Stimulated activated CD4-positive, alpha-beta T cell treated with anti-CD3 and anti-CD28 coated beads, Interleukin-4, amount 100 ng/mL, for 48 hours (primary cell): ENCODE measurements around the gene DNAJC7.

Experiments
- DNase-seq, 2 donors: peaks; one replicate each; pipeline ENCODE4 v3.0.0-alpha.2; 2020; ENCODE audit warnings: low read depth in 2 of 2

DNAJC7 gene

DNA sequence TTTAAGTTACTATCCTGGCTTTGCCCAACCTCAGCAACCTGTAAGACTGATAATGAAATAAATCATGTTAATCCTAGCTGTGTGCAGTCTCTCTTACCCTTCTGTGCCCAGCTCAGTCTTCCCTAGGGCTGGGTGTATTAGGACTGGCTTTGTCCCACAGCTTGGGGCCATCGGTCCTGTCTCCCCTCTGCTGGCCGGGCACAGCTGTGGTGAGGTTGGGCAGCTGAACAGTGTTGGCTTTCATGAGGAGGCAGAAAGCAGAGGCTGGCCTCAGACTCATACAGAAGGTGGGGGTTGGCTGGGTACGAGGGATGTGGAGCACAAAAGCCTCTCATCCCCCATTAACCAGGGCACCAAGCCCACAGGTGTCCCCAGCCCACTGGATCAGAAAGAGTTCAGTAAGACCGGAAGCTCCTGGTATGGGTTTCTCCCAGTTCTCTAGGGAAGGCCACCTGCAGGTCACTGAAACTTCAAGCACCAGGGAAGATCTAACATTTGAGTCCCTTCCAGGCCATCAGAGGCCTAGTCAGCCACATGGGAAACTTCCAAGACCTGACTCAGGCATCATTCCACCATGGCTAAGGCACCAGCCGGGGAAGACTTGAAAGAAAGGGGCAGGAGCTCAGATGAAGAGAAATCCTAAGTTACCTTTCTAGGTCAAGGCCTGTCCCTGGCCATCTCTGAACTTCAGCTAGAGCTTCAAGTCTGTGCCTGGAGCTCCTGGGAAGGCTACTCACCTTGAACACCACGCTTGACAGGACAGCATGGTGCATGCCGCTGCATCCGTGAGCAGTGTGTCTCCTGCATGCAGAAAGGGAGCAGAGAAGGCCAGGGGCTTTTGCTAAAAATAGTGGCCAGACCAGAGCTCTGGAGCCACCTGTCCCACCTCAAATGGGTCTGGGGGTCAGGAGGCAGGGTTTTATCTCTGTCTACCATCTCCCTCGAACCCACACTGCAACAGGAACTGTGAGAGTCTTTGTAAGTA lies 41.8 kb downstream of the DNAJC7 start:
- DNase-seq: no peak

DNA sequence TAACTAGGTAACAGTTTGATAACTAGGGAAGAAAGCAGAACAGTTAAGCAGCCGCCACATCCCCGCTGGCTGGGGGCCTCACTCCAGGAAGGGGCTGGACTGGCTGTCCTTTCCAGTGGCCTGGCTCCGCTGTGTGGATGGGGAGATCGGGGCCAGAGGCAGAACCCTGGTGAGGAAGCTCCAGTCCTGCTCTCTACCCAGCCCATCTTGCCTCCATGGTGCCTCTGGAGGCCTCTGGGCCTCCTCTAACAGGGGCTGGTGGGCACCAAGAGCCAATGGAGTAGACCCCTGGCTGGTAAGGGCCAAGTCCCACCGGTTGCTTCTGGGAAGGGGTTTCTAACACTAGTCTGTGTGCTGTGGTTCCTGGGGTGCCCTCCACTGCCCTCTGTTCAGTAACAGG lies 42.6 kb downstream of the DNAJC7 start:
- no peak for DNase-seq

DNA sequence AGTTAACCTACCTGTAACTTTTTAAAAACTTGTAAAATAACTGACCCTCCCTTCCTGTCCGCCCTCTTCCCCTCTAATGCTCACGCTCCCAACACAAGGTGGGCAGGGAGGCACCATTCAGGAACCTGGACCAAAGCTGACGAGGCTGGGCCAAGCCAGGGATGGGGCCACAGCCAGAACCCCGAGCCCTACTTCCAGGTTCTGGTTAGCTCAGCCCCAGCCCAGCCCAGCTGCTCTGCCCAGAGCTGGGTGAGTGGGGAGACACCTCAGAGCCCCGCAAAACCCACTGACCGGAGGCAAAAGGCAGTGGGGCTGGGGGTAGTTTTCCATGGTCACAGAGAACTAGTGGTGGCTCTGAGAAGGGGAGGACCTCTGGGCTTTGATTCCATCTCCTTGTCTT lies 43.2 kb downstream of the DNAJC7 start:
- DNase-seq: no peak

DNA sequence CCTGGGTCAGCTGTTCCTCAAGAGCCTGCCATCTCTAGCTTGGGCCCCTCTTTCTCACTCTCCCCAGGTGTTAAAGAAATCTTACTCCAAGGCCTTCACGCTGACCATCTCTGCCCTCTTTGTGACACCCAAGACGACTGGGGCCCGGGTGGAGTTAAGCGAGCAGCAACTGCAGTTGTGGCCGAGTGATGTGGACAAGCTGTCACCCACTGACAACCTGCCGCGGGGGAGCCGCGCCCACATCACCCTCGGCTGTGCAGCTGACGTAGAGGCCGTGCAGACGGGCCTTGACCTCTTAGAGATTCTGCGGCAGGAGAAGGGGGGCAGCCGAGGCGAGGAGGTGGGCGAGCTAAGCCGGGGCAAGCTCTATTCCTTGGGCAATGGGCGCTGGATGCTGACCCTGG lies 43.8 kb downstream of the DNAJC7 start:
- no peak for DNase-seq

DNA sequence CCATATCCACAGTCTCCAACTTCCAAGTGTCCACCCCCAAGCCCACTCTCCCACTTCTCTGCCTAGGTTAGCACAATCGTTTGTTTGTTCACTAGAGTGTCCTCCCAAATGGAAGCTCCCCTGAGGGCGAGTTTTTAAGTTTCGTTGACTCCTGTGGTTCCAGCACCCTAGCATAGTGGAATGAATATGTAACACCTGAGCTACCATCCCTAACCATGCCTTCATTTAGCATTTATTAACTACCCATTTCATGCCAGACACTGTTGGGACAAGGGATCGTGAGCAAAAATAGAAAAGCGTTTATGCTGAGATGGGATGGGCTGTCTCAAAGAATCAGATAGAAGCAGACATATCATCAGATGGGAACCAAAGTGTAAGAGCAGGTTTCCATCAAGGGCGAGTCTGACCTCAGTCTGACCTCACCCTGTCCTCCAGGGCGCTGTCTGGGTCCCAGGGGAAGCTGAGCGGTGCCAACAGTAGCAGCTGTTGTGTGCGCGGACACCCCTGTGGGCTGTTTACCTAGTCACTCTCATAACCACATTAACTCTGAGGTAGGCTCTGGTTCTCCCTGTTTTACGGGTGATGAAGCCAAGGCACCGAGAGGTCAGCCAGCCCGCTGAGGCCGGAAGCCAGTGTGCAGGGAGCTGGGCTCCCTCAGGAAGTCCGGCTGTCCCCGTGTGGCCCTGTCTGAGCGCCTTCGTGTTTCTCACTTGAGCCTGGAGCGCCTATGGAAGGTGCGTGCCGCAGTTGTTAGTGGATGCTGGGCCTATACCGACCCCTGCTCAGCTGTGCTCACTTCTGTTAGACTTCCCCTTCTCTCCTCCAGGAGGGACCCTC lies 44.5 kb downstream of the DNAJC7 start:
- DNase-seq: no peak

DNA sequence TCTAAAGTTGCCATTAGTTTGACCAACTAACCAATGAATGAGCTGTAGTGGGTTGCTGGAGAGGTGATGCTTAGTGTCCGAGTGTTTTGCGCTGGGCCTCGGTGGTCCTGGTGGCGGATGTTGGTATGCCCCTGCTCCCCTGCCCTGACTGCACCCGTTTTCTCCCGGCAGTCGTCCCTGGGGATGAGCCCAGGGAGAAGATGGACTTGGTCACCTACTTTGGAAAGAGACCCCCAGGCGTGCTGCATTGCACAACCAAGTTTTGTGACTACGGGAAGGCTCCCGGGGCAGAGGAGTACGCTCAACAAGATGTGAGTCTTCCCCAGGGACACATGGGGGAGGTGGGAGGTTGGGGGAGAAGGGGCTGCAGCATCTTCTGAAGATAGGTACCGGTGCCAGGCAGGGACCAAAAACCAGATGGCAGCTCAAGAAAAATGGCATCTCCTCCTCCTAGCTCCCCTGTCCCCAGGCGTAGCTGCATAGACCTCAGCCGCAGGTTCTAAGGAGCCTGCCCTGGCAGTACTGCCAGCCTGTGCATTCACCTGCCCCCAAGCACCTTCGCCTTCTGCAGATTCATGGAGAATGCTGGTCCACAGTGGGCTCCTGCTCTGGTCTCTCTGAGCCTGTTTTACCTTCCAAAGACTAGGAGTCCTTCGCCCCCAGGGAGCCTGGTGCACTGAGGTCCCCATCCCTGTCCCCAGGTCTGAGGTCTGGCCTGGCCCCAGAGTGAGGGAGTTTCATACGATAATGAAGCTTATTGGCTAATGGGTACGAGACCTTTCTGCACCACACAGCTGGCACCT lies 45.3 kb downstream of the DNAJC7 start:
- no peak for DNase-seq

DNA sequence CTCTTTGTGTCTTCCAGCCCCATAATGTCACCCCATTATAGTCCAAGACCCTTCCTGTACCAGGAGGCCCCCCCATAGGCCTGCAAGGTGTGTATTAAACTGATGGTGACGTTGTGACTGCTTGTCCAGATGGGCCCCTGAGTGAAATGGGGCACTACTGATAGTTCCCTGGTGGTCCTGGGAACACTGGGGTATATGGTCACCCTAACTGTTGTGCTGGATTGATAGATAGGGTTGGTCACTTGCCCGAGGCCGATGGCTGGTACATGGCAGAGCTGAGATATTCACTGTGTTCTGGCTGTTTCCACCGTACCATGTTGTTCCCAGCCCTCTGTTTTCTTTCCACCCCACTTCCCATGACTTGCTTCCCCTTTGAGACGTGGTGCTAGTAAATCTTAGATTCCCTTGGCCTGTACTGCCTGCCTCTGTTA lies 46.3 kb downstream of the DNAJC7 start:
- DNase-seq: no peak

DNA sequence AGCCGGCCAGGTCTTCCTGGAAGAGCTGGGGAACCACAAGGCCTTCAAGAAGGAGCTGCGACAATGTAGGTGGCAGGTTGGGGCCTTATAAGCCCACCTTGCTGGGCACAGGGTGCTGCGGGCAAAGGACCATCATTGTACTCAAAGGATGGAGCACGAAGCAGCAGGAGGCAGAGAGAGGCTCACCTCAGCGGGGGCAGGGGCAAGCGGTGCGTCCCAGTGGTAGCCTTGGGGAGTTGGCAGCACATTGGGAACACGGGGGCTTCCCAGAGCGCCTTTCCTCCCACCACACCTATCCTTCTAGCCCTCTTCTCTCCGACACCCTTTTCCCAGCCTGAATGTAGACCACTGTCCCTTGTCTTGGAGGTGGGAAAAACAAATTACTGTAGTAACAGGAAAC lies 48.6 kb downstream of the DNAJC7 start:
- DNase-seq: no peak

DNA sequence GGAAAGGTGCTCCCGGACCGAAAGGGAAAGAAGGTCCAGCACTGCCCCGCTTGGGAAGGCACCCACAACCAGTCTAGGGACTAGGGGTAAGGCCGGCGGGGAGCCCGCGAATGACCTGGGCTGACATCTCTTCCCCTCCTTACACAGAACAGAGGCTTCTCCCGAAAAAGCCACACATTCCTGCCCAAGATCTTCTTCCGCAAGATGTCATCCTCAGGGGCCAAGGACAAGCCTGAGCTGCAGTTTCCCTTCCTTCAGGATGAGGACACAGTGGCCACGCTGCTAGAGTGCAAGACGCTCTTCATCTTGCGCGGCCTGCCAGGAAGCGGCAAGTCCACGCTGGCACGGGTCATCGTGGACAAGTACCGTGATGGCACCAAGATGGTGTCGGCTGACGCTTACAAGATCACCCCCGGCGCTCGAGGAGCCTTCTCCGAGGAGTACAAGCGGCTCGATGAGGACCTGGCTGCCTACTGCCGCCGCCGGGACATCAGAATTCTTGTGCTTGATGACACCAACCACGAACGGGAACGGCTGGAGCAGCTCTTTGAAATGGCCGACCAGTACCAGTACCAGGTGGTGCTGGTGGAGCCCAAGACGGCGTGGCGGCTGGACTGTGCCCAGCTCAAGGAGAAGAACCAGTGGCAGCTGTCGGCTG lies 49.2 kb downstream of the DNAJC7 start:
- DNase-seq: no peak

DNA sequence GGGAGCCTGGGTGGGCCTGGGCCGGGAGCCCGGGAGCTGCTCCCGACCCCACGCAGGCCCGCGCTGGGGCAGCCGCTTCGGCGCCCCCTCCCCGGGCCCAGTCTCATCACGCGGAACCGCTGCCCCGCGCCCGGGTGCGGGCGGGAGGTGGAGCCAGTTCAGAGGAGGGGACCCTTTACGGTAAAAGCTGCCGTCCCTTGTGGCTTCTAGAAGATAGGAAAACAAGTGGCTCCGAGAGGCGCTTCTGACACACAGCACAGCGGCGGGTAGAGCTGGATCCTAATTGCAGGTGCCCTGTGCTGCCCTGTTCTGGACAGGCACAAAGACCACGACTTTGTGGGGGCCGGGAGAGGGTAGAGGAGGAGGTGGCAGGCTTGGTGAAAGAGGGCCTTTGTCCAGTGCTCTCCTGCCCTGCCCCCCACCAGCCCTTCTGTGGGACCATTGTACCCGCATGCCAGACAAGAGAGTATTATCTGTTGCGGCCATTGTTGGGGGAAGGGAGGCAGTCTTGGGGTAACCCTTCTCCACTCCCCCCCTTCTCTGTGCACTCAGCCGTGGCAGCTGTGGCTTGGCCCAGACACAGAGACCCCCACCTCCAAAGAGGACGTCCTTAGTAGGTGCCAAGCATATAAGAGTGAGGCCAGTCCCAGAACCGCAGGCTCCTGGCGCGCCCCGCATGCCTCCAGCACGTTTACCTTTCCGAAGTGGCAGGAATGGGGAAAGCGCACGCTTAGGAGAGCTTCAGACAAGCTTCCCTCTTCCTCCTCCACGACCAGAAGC lies 49.9 kb downstream of the DNAJC7 start:
- peak; percentile 28 to 36 for DNase-seq

DNA sequence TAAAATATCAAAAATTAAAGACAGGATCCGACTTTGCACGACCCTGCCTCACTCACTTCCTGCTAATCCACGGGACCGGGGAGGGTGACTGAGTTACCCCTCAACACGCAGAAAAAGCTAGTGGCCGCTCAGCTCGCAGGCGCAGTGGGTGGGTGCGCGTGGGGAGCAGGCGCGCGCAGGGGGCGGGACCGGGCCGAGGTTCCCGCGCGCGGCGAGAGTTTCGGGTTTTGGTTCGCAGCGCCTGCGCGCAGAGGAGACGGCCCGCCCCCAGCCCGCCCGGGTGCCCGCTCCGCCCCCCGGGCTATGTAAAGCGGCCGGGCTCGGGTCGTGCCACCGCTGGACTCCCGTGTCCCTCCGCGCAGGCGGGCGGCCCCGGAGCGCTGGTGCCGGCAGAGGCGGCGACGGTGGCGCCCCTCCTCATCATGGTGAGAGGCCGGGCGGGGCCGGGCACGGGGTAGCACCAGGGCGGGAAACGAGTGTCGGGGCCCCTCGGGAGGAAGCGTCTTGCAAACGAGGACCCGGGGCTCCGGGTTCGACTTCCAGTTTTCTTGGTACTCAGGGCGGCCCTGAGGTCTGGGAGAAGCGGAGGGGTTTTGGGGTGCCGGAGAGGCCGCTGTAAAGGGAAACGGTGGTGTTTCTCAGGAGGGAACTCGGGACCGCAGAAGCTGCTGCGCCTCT lies 50.6 kb downstream of the DNAJC7 start, which contains the start of gene CNP:
CNP (plus strand) TSS at position 333 of the 678 bp plus-strand sequence; CDS start at position 423, 90 bp downstream.
- peak; percentile 87 to 91 for DNase-seq

DNA sequence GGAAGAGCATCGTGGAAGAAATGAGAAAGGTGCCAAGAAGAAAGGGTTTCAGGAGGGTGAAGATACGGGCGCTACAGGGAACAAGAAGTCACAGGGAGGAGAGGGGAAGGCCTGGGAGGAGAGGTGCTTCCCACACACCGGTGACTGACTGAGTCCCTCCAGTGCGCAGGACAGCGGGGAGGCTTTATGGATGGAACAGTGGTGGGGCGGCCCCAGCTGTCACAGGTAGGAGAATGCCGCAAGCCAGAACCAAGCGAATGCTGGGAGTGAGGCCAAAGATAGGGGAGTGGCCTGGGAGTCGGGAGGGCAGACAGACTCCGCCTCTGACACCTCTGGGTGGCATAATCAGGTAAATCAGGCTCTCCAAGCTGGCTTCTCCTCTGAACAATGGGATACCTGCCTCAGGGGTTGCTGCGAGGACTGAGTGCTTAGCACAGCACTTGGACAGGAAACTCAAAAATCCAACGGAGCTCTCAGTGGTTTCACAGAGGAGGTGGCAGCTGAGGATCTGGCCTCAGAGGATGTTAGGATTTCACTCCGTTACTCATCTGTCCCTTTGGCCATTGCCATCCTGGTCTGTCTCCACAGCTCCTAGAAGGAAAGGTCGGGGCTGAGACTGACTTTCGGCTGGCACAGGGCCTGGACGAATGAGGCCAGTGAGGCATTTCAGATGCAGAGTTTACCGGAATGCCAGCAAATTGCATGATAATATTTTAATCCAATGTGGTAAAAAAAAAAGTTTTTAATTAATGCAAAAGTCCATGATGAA lies 51.4 kb downstream of the DNAJC7 start:
- peak; percentile 56 to 65 for DNase-seq

DNA sequence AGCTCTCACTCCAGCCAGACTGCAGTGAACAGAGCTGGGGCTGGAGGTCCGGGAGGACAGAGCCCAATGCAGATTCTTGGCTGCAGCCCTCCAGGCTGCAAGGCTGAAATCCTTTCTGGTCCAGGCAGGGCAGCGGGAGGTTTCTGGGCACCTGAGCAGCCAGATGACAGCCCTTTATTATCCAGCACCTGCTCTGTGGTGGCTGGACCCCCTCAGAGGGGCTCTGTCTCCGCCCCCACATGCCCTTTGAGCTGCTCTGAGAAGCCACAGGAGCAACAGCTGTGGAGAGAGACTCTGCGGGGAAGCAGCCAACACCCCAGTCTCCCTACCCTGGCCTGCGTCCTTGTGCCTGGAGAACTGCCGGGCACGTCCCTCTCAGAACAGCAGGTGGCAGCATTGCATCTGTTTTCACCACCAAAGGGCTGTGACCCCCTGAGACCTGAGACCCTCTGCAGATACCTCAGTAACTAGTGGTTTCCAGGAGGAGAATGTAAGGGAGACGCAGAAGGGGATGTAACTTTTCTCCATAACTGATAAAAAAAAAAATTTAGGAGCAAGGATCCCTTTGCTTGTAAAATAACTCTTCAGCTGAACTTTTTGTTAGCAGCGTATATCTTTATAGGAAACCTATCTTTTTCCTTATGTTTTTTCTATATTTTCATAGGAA lies 54.3 kb downstream of the DNAJC7 start:
- DNase-seq: peak; percentile 60 to 71

DNA sequence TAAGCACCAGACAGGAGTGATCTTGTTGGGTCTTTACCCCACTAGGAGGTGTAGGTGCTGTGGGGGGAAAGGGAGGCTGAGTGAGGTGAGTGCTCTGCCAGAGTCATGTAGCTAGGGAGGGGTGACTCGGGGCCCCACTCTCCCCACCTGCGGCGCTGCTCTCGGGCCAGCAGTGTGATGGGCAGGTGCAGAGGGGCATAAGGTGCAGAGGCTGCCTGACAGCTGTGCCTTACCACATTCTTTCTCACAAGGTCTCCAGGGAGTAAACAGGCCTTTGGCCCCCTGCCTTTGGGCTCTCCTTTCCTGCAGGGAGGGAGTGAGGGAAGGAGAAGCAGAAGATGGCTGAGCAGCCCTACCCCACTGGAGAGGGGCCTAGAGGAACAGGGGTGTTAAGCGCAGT lies 55.1 kb downstream of the DNAJC7 start:
- DNase-seq: no peak

DNA sequence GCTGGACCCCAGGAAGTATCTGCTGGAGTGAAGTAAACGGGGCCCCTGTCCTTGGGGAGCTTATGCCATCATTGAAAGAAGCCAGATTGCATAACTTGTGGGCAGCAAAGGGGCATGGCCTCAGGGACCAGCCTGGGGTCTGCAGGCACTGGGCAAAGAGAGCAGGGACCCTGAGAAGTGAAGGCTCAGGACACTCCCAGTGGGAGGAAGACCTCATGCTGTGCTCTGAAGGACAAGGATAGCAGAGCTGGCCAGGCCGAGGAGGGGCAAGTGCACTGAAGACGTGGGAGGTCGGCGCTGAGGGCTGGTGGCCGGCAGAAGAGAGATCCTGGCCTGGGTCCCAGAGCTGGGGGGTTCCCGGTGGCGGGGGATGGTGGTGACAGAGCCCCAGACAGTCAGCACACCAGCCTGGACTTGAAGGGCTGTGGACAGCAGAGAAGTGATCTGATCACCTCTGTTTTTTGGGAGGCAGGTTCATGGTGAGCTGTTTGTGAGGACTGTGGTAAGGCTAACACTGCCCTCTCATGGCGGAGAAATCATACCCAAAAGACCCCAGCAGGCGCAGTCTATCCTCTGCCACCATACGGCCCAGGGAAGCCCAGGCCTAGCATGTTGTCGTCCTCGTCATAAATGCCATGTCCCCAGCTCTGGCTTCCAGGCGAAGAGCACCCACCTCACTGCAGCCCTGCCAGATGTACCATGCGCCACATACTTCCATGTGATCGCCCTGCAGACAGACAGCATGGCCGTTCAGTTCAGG lies 57.7 kb downstream of the DNAJC7 start:
- DNase-seq: no peak

DNA sequence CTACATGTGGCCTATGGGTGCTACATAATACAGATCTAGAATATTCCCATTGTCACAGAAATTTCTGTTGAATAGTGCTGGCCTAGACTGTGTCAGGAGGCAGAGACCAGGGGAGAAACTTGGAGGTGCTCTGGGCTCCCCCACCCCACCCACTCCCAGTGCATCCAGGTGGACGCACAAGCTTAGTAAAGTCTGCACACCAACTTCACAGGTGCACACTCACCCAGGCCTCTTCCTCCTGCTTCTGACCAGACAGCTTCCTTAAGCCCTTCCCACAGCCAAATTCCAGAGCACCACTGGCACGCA lies 58.3 kb downstream of the DNAJC7 start:
- DNase-seq: no peak

DNA sequence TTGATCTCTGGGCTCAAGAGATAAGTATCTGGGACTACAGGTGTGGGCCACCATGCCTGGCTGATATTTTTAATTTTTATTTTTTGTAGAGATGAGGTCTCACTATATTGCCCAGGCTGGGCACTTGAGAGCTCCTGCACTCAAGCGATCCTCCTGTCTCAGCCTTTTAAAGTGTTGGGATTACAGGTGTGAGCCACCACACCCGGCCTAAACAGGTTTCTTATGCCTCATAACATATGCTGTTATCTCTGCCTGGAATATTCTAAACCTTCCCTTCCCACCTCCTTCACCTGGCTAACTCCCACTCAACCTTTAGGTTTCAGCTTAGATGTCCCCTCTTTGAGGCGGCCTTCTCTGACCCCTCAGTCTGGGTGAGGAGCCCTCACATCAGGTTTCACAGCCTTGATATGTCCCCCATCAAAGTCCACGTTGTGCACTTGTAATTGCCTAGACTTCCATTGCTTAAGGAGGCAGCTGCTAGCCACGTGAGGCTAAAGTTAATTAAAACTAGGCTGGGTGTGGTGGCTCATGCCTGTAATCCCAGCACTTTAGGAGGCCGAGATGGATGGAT lies 59.3 kb downstream of the DNAJC7 start:
- no peak for DNase-seq
